ENCODE measurements around the gene FRMPD2.
"Not testable (repeated sequence)": the region's sequence is repeated elsewhere in the genome, so short reads cannot be mapped to it uniquely, and the experiment has no call there.

The FRMPD2 gene

DNA sequence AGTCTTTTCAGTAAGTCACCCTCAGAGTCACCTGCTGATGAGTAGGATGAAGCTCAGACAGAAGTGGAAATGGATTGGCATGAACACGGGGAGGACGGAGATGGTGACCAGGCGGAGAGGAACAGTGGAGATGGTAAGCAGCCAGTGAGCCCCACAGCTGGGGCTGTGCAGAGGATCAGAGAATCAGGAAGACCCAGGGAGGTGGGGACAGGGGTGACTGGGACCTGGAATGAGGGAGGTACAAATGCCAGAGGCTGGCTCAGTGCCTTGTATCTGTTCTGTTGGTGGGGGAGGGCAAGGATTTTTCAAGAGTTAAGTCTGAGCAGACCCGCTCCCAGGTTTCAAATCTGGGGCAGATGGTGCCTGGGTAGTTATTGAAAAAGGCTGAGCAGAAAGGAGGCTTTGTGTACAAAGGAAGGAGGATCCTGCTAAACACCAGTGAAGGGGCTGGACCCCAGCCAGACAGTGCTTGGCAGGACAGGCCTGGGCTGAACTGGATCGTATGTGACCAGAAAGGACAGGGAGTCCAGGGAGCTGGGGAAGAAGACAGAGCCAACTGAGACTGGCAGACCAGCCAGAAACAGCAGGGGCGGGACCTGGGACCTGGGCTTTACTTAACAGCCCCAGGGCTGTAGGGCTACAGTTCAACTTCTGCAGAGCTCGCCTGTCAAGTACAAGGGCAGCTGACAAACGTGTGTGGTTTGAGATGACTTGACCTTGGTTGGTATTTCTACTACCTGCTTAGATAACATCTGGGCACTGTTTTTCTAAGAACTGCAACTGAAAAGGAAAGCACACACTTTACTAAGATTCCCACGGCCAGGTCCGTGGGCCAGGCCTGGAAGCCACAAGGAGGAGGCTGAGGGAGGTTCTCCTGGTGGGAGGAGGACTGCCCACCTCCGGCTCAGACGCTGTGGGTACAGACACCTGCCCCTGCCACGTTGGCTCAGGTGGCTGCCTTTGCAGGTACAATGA is 13.2 kb upstream of the FRMPD2 start:
- no peak for DNase-seq (ENCODE audit: low read depth)

DNA sequence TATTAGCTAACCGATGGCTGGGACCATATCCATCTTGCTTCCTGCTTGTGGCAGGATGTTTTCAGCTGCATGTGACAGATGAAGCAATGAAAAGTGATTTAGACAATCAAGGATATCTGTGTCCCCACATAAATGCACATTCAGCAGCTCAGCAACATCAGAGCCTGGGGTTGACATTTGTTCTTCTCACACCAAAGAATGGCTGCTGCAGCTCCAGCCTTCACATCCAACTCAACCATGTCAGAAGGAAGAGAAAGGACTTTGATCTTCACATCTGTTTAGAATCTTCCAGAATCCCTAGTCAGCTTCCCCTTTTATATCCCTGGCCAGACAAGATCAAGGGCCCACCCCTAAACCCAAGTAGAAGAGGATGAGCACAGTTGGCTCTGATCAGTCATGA is 11.9 kb upstream of the FRMPD2 start:
- no peak for DNase-seq (ENCODE audit: low read depth)

DNA sequence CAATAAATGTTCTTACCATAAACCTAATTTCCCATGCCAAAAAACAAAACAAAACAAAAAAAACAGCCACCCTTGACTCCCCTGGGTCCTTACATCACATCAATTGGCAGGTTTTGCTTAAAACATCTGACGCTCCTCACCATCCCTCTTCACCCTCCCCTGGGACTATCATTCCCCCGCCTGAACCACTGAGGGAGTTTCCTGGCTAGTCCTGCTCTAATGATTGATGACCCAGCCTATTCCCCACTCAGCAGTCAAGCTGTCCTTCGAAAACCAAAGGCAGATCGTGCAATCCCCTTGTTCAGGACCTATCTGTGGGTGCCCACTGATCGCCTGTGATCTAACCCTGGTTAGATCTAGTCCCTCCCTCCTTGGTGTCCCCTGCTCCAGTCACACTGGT is 11.2 kb upstream of the FRMPD2 start:
- DNase-seq (ENCODE audit: low read depth), result no peak

DNA sequence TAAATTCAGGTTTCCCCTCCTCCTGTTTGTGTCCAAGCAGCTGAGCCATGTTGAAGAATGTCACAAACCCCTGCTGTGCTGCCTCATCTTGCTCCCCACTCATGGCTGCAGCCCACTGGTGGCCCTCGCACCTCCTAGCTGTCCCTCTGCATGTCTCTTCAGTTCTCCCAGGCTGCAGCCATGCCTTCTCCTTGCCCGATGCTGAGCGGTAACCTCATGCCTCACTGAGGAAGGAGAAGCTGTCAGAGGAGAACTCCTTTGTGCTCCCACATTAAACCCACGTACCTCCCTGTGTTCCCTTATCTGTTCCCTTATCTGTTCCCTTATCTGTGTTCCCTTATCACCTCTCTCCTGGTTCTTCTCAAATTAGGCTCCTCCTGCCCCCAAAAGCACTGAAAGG is 10.3 kb upstream of the FRMPD2 start:
- DNase-seq (ENCODE audit: low read depth), result no peak

DNA sequence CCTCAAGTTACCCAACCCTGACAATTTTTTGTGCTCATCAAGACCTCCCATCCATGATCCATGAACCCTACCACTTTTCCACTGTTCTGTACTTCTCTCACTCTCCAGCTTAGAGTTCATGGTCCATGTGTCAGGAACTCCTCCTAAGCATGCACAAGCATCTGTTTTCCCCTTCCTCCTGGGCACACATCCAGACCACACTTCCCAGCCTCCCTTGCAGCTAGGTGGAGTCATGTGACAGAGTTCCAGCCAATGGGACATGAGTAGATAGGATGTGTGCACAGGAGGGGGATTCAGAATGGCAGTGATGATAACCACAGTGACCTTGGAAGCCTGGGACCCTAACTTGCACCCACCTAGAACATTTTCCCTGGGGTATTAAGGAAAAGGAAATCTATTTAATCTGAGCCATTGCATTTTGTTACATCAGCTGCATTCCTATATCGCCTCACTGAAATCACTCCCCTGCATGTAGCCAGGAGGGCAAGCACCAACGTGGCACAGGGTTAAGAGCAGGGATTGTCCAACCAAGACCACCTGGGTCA is 9.6 kb upstream of the FRMPD2 start:
- no peak for DNase-seq (ENCODE audit: low read depth)

DNA sequence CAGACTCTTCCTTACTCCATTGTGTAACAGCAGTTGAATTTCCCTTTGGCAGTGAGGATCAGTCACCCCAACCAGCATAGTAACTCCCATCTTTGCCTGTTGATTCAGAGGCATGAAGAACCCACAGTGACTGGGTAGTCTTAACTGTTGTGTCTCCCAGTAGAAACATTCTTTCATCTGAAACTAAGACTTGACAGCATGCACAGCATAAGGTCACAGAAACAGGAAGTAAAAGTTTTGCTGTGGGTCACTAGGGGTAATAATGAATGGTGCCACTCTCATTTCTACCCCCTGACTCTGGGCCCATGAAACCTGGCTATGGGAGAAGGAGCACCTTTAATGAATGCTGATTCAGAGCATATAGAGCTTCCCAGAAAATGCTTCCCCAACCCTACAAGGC is 8.3 kb upstream of the FRMPD2 start:
- no peak for DNase-seq (ENCODE audit: low read depth)

DNA sequence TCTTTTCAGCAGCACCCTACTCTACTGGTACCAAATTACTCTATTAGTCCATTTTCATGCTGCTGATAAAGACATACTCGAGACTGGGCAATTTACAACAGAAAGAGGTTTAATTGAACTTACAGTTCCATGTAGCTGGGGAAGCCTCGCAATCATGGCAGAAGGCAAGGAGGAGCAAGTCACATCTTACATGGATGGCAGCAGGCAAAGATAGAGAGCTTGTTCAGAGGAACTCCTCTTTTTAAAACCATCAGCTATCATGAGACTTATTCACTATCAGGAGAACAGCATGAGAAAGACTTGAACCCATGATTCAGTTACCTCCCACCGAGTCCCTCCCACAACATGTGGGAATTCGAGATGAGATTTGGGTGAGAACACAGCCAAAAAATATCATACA is 7.2 kb upstream of the FRMPD2 start:
- DNase-seq (ENCODE audit: low read depth), result not testable (repeated sequence)

DNA sequence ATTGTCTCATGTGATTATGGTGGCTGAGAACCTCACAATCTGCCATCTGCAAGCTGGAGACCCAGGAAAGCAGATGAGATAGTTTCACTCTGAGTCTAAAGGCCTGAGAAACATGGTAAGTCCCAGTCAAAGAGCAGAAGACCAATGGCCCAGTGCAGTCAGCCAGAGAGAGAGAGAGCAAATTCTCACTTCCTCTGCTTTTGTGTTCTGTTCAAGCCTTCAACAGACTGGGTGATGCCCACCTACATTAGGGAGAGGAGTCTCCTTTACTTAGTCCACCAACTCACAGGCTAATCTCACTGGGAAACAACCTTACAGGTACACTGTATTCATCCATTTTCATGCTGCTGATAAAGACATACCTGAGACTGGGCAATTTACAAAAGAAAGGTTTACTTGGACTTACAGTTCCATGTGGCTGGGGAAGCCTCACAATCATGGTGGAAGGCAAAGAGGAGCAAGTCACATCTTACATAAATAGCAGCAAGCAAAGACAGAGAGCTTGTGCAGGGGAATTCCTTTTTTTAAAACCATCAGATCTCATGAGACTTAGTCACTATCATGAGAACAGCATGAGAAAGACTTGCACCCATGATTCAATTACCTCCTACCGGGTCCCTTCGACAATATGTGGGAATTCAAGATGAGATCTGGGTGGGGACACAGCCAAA is 4.7 kb upstream of the FRMPD2 start:
- no peak for DNase-seq (ENCODE audit: low read depth)

DNA sequence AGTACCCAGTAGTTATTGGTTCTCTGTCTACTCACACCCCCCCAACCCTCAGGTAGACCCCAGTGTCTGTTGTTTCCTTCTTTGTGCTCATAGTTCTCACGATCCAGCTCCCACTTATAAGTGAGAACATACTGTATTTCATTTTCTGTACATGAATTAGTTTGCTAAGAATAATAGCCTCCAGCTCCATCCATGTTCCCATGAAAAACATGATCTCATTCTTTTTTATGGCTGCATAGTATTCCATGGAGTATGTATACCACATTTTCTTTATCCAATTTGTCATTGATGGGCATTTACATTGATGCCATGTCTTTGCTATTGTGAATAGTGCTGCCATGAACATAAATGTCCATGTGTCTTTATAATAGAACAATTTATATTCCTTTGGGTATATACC is 2.6 kb upstream of the FRMPD2 start:
- DNase-seq (ENCODE audit: low read depth), result no peak

DNA sequence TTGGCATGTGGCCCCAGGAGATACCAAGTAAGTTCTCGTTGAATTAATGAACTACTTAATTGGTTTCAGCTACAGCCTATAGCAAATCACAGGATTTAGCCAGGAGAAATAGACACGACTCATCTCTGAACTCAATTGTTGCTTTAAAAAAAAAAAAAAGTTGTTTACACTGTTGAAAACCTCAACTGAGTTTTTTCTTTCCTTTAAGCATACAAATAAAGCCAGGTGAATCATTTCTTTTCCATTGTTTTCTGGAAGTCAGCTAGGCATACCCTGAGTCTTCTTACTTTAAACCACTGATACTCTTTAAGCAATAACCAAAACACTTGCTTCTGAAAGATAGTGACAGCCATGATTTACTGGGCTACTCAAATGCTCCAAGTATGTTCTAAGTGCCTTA is 755 bp downstream of the FRMPD2 start:
- DNase-seq (ENCODE audit: low read depth), result no peak

DNA sequence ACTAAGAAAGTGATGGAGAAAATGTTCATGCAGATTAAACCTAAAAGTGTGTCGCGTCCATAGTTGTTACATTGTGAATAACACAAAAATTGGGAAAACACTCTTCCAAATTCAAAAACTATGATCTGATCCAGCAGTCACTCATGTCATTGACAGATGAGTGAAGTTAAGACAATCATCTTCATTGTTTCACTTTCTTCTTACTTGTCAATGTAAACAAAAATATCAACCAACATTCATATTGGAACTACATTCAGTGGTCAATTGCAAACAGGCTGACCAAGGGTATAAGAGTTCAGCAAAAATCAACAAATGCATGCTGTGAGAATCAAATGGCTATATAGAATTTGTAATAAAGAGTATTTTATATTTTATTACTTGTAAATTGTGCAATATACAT is 1.8 kb downstream of the FRMPD2 start:
- DNase-seq (ENCODE audit: low read depth), result no peak

DNA sequence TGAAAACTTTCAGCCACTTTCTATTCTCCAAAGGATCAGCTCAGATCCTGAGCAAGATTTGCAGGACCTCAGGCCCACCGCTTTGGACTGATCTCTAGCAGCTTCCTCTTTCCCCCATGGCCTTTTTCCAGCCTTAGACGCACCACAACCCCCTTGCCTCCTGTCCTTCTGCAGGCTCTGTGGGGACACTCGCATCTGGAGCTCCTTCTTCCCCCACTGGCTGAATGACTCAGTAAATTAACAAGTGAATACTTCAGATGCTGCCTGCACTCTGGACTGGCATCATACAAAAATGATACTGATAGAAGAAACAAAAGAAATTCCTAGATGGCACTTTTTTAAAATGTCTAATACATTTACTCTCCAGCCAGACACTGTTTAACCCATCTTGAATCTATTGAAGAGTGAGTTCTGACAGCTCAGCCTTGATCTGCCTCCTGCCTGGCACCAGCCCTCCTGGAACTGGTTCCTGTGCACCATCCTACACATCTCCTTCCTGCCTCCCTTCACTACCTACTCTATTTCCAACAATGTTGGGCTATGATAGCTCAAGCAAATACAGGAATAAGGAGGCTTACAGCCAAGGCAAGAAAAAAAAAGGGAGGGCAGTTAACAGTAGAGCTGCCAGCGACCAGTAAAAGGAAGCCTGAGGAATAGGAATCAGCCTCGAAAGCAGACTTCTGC is 3.3 kb downstream of the FRMPD2 start:
- no peak for DNase-seq (ENCODE audit: low read depth)

DNA sequence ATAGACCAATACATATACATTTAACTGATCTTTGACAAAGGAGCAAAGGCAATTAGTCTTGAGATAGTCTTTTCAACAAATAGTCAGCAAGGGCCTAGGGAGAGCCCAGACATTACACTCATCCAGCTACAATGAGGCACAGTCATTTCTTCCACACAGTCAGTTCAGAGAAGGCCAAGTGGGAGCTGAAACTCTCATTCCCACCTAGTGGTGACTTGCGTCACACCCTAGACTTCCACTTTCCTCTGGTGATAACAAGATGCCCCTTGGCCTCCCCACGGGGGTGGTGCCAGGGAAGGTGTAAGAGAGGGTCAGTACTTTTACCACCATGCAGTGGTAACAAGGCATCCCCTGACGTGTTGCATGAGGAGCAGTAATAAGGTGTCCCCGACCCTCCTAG is 8.0 kb downstream of the FRMPD2 start:
- no peak for DNase-seq (ENCODE audit: low read depth)

DNA sequence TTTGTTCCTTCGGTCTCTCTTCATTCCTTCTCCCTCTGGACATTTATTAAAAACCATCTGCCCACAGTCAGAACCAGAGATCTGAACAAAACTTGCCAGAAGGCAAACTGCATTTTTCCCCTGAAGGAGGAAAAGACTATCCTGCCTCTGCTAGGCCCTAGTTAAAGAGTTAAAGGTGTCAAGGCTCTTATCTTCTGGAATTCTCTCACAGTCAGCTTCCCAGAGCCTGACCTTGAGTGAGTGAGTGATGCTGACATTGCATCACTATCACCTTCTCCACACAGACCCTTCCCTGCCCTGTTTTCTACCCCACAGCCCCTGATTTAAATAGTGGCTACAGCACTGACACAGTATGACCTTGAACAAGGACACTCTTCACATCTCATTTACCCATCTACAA is 16.4 kb downstream of the FRMPD2 start:
- DNase-seq (ENCODE audit: low read depth), result no peak

DNA sequence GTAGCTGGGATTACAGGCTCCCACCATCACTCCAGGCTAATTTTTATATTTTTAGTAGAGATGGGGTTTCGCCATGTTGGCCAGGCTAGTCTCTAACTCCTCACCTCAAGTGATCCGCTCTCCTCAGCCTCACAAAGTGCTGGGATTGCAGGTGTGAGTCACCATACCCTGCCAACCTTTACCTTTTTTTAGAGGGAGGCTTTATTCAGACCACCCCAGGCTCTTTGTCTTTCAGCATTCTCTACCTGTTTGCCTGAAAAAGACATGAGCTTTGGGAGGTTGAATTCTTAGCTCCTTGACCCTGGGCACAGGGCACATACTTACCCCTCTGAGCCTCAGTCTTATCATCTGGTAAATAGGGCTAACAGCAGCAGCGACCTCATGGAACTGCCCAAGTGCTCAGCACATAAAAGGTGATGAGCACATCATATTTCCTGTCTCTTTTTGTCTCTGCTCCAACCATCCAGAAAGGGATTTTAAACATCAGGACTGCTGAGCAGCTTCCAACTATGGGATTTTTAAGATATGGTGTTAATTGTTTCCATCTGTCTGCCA is 17.0 kb downstream of the FRMPD2 start:
- peak; percentile 18 for DNase-seq (ENCODE audit: low read depth)

DNA sequence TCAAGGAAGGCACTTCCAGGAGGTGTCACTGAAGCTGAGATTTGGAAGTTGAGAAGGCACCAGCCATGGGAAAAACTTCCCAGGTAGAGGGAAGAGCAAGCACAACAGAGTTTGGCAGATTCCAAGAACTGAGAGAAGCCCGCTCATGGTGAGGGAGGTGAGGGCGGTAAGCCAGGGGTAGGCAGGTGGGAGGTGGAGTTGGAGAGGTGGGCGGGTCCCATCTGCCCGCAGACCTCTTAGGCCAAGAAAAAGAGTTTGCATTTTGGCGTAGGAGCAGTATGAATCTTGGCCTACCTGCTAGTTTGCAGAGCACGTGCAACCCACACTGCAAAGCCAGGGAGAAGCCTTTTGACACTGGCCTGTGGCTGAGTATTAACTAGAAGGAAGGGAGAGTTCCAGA is 18.8 kb downstream of the FRMPD2 start:
- DNase-seq (ENCODE audit: low read depth), result no peak

DNA sequence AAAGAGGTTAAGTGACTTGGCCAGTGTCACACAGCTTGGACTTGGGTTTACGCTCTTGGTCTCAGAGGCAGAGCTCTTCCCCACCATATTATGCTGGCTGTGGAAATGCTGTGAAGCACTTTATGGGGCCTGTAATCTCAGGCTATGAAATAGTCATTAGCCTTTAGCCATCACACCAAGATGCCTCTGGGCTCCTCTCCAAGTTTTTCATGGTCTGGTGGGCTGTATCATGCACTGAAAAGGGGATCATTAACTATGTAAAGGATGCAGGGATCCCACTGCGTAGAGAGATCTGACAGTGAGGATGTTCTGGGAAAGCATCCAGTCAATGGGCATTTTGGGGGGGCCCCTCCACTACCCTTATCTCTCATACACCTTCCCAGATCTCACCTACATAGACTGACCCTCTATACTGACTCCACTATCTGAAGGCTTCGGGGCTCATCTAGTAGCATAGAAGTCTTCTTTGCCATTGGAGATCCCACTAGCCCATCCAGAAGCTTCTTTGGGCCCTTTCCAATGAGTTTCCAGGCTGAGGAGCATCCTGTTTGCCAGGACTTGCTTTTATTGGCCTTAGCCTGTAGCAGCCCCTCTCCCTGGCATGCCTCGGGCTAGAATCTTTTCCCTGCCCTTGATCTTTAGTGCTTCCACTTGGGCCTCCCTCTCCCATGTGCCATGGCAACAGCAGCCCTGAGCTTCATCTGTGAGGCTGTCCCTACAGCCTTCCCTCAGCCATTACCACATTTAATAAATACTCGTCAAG is 19.6 kb downstream of the FRMPD2 start:
- DNase-seq (ENCODE audit: low read depth), result no peak

DNA sequence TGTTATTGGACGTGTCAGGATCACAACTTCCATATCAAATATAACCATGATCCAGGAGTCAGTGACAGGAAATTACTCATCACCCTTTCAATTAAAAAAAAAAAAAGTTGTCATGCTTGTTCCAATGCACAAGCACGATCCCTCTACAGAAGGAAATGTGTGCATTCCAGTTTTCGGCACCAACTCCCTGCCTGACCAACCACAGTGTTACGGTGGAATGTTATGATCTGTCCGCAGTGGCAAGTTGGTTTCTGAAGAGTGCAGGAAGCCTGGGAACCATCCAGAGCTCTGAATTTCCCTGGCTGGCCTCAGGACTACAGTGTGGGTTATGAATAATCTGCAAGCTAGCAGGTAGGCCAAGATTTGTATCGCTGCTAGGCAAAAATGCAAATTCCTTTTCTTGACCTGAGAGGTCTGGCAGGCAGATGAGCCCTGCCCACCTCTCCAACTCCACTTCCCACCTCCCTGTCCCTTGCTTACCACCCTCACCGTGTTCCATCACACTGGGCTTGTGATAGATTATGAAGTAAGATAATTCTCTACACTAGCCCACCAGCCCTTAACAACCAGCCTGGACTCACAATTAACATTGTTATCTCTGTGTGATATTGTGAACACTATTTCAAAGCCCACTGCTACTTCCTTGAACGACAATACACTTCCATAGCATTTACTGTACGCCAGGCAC is 20.4 kb downstream of the FRMPD2 start:
- peak; percentile 82 for DNase-seq (ENCODE audit: low read depth)

DNA sequence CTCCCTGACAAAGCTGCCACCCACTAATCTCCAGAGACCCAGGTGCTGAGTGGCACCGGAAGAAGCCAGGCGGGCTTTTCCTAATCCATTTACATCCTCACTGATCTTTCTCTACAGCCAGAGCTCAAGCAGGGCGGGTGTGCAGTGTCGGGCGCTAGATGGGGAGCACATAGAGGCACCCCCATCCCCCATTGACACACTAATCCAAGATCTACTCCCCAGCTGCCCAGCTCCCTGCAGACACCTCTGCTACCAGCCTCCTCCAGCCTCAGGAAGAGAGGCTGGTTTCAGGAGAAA is 22.2 kb downstream of the FRMPD2 start:
- no peak for DNase-seq (ENCODE audit: low read depth)

DNA sequence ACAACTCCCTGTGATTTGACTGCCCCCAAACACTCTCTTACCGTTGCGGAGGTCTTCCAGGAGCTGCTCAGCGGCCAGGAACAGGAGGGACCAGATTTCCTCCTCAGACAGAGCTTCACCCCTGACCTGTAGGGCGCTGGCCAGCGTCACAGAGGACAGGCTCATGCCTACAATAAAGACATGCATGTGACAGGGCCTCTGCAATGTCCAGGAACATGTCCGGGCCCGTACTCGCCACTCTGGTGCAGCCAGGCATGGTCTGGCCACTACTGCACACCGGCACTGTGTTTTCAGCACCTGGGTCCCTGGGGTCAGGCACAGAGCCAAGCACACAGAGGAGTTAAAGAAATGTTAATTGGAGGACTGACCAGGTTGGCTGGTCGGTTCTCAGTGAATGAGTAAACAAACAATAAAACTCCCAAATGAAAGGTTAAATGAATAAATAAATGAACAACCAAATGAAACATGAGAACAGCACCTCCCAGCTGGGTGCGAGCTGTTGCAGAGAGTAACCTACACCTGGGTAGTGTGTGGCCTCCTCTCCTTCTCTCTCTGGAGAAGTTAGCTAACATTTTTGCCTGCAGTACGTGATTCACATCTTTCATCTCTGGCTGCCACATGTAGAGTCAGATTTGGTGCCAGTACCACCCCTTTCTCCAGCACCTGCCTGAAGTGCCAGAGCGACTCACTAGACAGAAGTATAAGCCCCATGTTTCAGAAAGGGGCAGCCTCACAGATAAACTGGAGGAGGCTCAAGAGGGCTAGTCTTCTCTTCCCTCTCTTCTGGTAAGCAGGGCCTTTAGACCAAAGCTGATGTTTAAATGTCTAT is 22.8 kb downstream of the FRMPD2 start:
- no peak for DNase-seq (ENCODE audit: low read depth)
